HFFc6 (cell line): Measurements from ENCODE around the gene CCDC177. TPM values are rescaled to one million over a fixed set of nuclear protein-coding genes. Genes with fewer than 3 reads are reported as not detected.

Source experiments
- DNase-seq: peaks from one replicate; pipeline ENCODE4 v3.0.0-alpha.2; 2018
- H3K27ac Mint-ChIP-seq: 2 replicates; pipeline ENCODE4 v1.8.0; 2020; ENCODE audit warnings: mild to moderate bottlenecking, mixed read lengths
- H3K27me3 Mint-ChIP-seq: 2 replicates; pipeline ENCODE4 v1.8.0; 2021; ENCODE audit warnings: mild to moderate bottlenecking, moderate library complexity, mixed read lengths; ENCODE audit not compliant: insufficient read depth
- H3K36me3 Mint-ChIP-seq: 2 replicates; pipeline ENCODE4 v1.8.0; 2021; ENCODE audit warnings: low read depth, mixed read lengths
- H3K4me1 Mint-ChIP-seq: 2 replicates; pipeline ENCODE4 v1.8.0; 2020; ENCODE audit warnings: low read depth, mixed read lengths
- H3K4me3 Mint-ChIP-seq: 2 replicates; pipeline ENCODE4 v1.8.0; 2020; ENCODE audit warnings: mild to moderate bottlenecking, moderate library complexity, mixed read lengths
- H3K9me3 Mint-ChIP-seq: 2 replicates; pipeline ENCODE4 v1.8.0; 2020; ENCODE audit warnings: mild to moderate bottlenecking, mixed read lengths
- CTCF ChIP-seq: fragments of 200-600 bp; sonication (generic); IDR thresholded peaks from 2 replicates; pipeline ENCODE4 v1.5.0; 2021; ENCODE audit warnings: antibody characterized with exemption, mild to moderate bottlenecking
- long read RNA-seq: library from polyadenylated mRNA; unstranded; transcript quantifications from one replicate; pipeline ENCODE4 v2.0.0, GENCODE V29; 2019
- total RNA-seq, 6 experiments: library from RNA; stranded (reverse); fragmentation: NEBNext Ultra II Directional; extraction: Animal tissue kit (Norgen Biotek cat#: 25700); gene quantifications; 2 replicates in 1 of 6; 3 replicates in 5 of 6; pipeline ENCODE4 v1.2.3, GENCODE V29; 2021

CCDC177 gene
- not detected for total RNA-seq
- long read RNA-seq = 0 reads

- peaks cover 46% of the 10 kb centered on the region for H3K27me3 Mint-ChIP-seq
- peak within 1 kb of the TSS; percentile 47 for H3K4me3 Mint-ChIP-seq
- no peak within 1 kb of the TSS for H3K27ac Mint-ChIP-seq
- TF ChIP-seq CTCF = peak; percentile 96
- peak; percentile 14 for DNase-seq
- peaks cover 6% of the 10 kb centered on the region for H3K4me1 Mint-ChIP-seq
- H3K9me3 Mint-ChIP-seq = no peaks in the 10 kb centered on the region
- H3K36me3 Mint-ChIP-seq = no peaks in the 10 kb centered on the region
These were observed at the start of gene CCDC177 for GRCh38 chr14:69574263-69574953. CCDC177 (minus strand) TSS chr14:69574871; CDS start chr14:69573622, 1,249 bp downstream.

DNA sequence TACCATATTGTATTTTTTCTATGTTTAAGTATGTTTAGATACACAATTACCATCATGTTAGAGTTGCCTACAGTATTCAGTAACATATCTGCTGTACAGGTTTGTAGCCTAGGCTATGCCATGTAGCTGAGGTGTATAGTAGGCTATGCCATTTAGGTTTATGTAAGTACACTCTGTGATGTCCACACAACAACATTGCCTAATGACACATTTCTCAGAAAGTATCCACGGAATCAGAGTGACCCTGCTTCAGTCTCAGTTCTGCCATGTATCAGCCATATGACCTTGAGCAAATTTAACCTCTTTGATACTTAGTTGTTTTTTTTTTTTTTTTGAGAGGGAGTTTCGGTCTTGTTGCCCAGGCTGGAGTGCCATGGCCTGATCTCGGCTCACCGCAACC is 49.5 kb upstream of the CCDC177 start:
- Mint-ChIP-seq H3K9me3 (no peaks in the 10 kb centered on the region), H3K36me3 (no peaks in the 10 kb centered on the region), H3K27me3 (no peaks in the 10 kb centered on the region), H3K4me1 (peaks cover 69% of the 10 kb centered on the region), H3K4me3 (no peak overlapping the region), H3K27ac (no peak overlapping the region)
- DNase-seq = no peak
- no peak for TF ChIP-seq CTCF

DNA sequence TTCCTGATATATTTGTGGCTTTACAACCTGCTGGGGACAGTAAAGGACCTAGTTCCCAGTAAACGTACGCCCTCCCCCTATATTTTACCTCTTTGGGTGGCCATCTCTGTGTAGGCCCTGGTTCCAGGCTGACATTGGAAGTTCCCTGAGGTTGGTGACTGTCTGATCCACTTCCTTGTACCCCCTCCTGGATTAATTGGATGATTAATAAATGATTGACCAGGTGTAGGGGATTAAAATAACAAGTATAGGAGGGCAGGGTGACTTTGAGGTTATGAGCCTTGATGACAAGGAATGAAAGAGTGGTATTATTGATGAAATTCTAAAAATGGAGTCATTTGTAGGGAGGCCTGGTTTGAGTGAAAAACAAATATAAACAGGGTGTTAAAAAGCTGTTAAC is 46.3 kb upstream of the CCDC177 start:
- no peak for DNase-seq
- Mint-ChIP-seq H3K27ac (no peak overlapping the region), H3K9me3 (no peaks in the 10 kb centered on the region), H3K36me3 (no peaks in the 10 kb centered on the region), H3K4me1 (peaks cover 80% of the 10 kb centered on the region), H3K27me3 (no peaks in the 10 kb centered on the region), H3K4me3 (no peak overlapping the region)
- no peak for TF ChIP-seq CTCF

DNA sequence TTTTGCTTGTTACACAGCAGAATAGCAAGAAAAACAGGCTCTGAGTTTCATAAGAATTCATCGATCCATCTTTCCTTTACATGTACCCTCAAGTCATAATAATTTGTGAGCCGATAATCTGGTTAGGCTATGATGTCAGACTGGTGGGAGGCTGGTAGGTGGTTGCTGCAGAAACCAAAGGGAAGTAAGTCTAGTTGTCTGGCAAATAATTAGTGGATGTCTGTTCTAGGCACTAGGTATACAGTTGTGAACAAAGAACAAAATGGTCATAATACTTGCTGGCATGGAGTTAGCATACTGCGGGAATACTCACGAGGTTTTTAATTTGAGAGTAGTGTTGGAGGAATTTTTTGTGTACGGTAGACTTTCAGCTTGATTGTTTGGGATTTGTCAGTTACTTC is 45.5 kb upstream of the CCDC177 start:
- TF ChIP-seq CTCF = no peak
- peaks cover 80% of the 10 kb centered on the region for H3K4me1 Mint-ChIP-seq
- no peaks in the 10 kb centered on the region for H3K27me3 Mint-ChIP-seq
- no peak for DNase-seq
- no peak overlapping the region for H3K27ac Mint-ChIP-seq
- no peaks in the 10 kb centered on the region for H3K36me3 Mint-ChIP-seq
- H3K9me3 Mint-ChIP-seq = no peaks in the 10 kb centered on the region
- no peak overlapping the region for H3K4me3 Mint-ChIP-seq

- H3K27me3 Mint-ChIP-seq = no peaks in the 10 kb centered on the region
- no peaks in the 10 kb centered on the region for H3K36me3 Mint-ChIP-seq
- no peak for TF ChIP-seq CTCF
- H3K9me3 Mint-ChIP-seq = no peaks in the 10 kb centered on the region
- H3K27ac Mint-ChIP-seq = peak overlapping the region; percentile 77
- DNase-seq = no peak
- H3K4me1 Mint-ChIP-seq = peaks cover 85% of the 10 kb centered on the region
- peak overlapping the region; percentile 69 for H3K4me3 Mint-ChIP-seq
These were observed 44.3 kb upstream of the CCDC177 start for GRCh38 chr14:69619012-69619411.
